HepG2 (cell line): ENCODE data around the gene PERP. TPM values are rescaled to one million over a fixed set of nuclear protein-coding genes. Genes with fewer than 3 reads are reported as not detected.

Source experiments
- ADNP ChIP-seq: sonication (generic); formaldehyde crosslinking; IDR thresholded peaks from 2 replicates; pipeline ENCODE4 v1.4.0; 2020; ENCODE audit warnings: missing genetic modification reagents
- ARID4A ChIP-seq: sonication (generic); formaldehyde crosslinking; IDR thresholded peaks from 2 replicates; pipeline ENCODE4 v1.5.0; 2020; ENCODE audit warnings: mild to moderate bottlenecking, missing genetic modification reagents, borderline replicate concordance
- CREB1 ChIP-seq, 2 experiments: fragments of 450-650 bp in 1 of 2; IDR thresholded peaks; 2 replicates each; pipeline ENCODE4 v1.6.1; 2016 to 2017; ENCODE audit warnings: control low read depth in 1 of 2, mild to moderate bottlenecking in 1 of 2, missing compliant biosample characterization in 1 of 2, missing genetic modification characterization in 1 of 2
- DPF2 ChIP-seq: sonication (generic); formaldehyde crosslinking; IDR thresholded peaks from 2 replicates; pipeline ENCODE4 v1.4.0; 2020; ENCODE audit warnings: mild to moderate bottlenecking, low read depth, missing genetic modification reagents, borderline replicate concordance
- HNF4G ChIP-seq, 2 experiments: sonication (generic) in 1 of 2; formaldehyde crosslinking in 1 of 2; IDR thresholded peaks; 2 replicates each; pipeline versions ENCODE4 v1.4.0 to v1.6.1; 2011 to 2020; ENCODE audit warnings: borderline replicate concordance in 2 of 2, low read depth in 2 of 2, mild to moderate bottlenecking in 2 of 2, low read length in 1 of 2, missing genetic modification reagents in 1 of 2, moderate library complexity in 1 of 2
- HNRNPK ChIP-seq: fragments of 200-400 bp; formaldehyde crosslinking; IDR thresholded peaks from 2 replicates; pipeline ENCODE4 v1.6.1; 2018; ENCODE audit warnings: low read length, low read depth, moderate library complexity, mild to moderate bottlenecking; ENCODE audit not compliant: poor library complexity, severe bottlenecking
- MED8 ChIP-seq: sonication (generic); formaldehyde crosslinking; IDR thresholded peaks from 2 replicates; pipeline ENCODE4 v1.8.1; 2023; ENCODE audit warnings: mild to moderate bottlenecking, missing genetic modification reagents; ENCODE audit not compliant: insufficient replicate concordance
- NFIB ChIP-seq: sonication (generic); formaldehyde crosslinking; IDR thresholded peaks from 2 replicates; pipeline ENCODE4 v1.9.0; 2021; ENCODE audit warnings: missing genetic modification reagents, mild to moderate bottlenecking, borderline replicate concordance
- PHB2 ChIP-seq: fragments of 450-650 bp; IDR thresholded peaks from 2 replicates; pipeline ENCODE4 v1.6.1; 2018; ENCODE audit not compliant: partially characterized antibody
- RFXAP ChIP-seq: sonication (generic); formaldehyde crosslinking; IDR thresholded peaks from 2 replicates; pipeline ENCODE4 v1.4.0; 2020; ENCODE audit warnings: missing genetic modification reagents, borderline replicate concordance
- SIX4 ChIP-seq: sonication (generic); formaldehyde crosslinking; IDR thresholded peaks from 2 replicates; pipeline ENCODE4 v1.4.0; 2020; ENCODE audit warnings: missing genetic modification reagents
- TAF15 ChIP-seq: fragments of 200-400 bp; formaldehyde crosslinking; IDR thresholded peaks from one replicate; pipeline ENCODE4 v1.6.1; 2018; ENCODE audit warnings: mild to moderate bottlenecking, low read depth, low read length; ENCODE audit not compliant: poor library complexity, severe bottlenecking
- TFAP4 ChIP-seq: sonication (generic); IDR thresholded peaks from 2 replicates; pipeline ENCODE4 v1.6.1; 2016; ENCODE audit warnings: low read depth, borderline replicate concordance
- ZBTB38 ChIP-seq: sonication (generic); formaldehyde crosslinking; IDR thresholded peaks from 2 replicates; pipeline ENCODE4 v1.5.1; 2020; ENCODE audit warnings: mild to moderate bottlenecking, missing genetic modification reagents
- ZFP36L2 ChIP-seq: sonication (generic); formaldehyde crosslinking; IDR thresholded peaks from 2 replicates; pipeline ENCODE4 v1.4.0; 2020; ENCODE audit warnings: missing genetic modification reagents
- ZNF329 ChIP-seq: sonication (generic); formaldehyde crosslinking; IDR thresholded peaks from 2 replicates; pipeline ENCODE4 v1.9.0; 2021; ENCODE audit warnings: low read depth, mild to moderate bottlenecking, missing genetic modification reagents
- ZNF367 ChIP-seq: sonication (generic); formaldehyde crosslinking; IDR thresholded peaks from 2 replicates; pipeline ENCODE4 v1.4.0; 2020; ENCODE audit warnings: missing genetic modification reagents, borderline replicate concordance
- ZNF513 ChIP-seq: sonication (generic); formaldehyde crosslinking; conservative IDR thresholded peaks from 2 replicates; pipeline ENCODE4 v1.5.0; 2020; ENCODE audit warnings: missing genetic modification reagents
- polyA plus RNA-seq, 8 experiments: library from polyadenylated mRNA; depleted of rRNA in 3 of 8; stranded (reverse) in 7 of 8; unstranded in 1 of 8; fragments of >200 nt; fragmentation: Illumina TruSeq in 4 of 8; extraction: Trizol in 4 of 8; gene quantifications; 2 replicates each; pipeline versions ENCODE4 v1.2.1 to v1.2.3, GENCODE V29; 2011 to 2016; ENCODE audit warnings: low read depth in 4 of 8, missing spikeins in 1 of 8, mixed read lengths in 1 of 8; ENCODE audit not compliant: insufficient read depth in 1 of 8
- total RNA-seq, 5 experiments: library from RNA; depleted of rRNA; stranded (reverse); fragments of >200 nt; fragmentation: Illumina TruSeq; extraction: Trizol; gene quantifications; 2 replicates each; pipeline ENCODE4 v1.2.3, GENCODE V29; 2016; ENCODE audit warnings: low read depth in 1 of 5
- TF ChIP-seq, protein P1 (sequence below): sonication (generic); formaldehyde crosslinking; IDR thresholded peaks from 2 replicates; pipeline ENCODE4 v1.5.0; 2020; ENCODE audit warnings: mild to moderate bottlenecking, low read depth, missing genetic modification reagents, borderline replicate concordance
- TF ChIP-seq, protein P2 (sequence below): sonication (generic); formaldehyde crosslinking; IDR thresholded peaks from 2 replicates; pipeline ENCODE4 v1.5.0; 2020; ENCODE audit warnings: missing genetic modification reagents

Gene PERP
- total and polyA plus RNA-seq, 2 of the 13 experiments (the other 11 are each of a cell fraction or from before 2014, with no cell fraction given): 26.0 to 53.0 TPM

- TF ChIP-seq ZNF513: no peak
- TF ChIP-seq RFXAP (CRISPR knock-in tag): no peak; the same call in 1 of the 2 replicates
- no peak; the same call in 1 of the 2 replicates for TF ChIP-seq SIX4 (CRISPR knock-in tag)
- TF ChIP-seq HNF4G (IDR thresholded peaks at IDR 0.05; ENCODE audit: borderline replicate concordance, low read depth, low read length): no peak
- TF ChIP-seq HNF4G (CRISPR knock-in tag; IDR thresholded peaks at IDR 0.05; ENCODE audit: borderline replicate concordance, low read depth): peak; percentile 13; the same call in 1 of the 2 replicates
- TF ChIP-seq HNRNPK: no peak
- no peak for TF ChIP-seq CREB1 (IDR thresholded peaks at IDR 0.05)
- no peak for TF ChIP-seq CREB1 (CRISPR knock-in tag; IDR thresholded peaks at IDR 0.05)
- no peak for TF ChIP-seq TFAP4
- TF ChIP-seq ZNF329: no peak
- peak; percentile 82; the same call in 1 of the 2 replicates for TF ChIP-seq ZBTB38 (CRISPR knock-in tag)
- TF ChIP-seq ZFP36L2 (CRISPR knock-in tag): no peak
- peak; percentile 40 for TF ChIP-seq MED8 (CRISPR knock-in tag)
- TF ChIP-seq TAF15: no peak
- no peak for TF ChIP-seq PHB2
- peak; percentile 91; the same call in 1 of the 2 replicates for TF ChIP-seq ARID4A (CRISPR knock-in tag)
- TF ChIP-seq, protein P1, sequence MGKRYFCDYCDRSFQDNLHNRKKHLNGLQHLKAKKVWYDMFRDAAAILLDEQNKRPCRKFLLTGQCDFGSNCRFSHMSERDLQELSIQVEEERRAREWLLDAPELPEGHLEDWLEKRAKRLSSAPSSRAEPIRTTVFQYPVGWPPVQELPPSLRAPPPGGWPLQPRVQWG (CRISPR knock-in tag): no peak
- peak; percentile 87; the same call in 1 of the 2 replicates for TF ChIP-seq ADNP (CRISPR knock-in tag)
- TF ChIP-seq DPF2 (CRISPR knock-in tag): no peak
- TF ChIP-seq NFIB (CRISPR knock-in tag): no peak
- TF ChIP-seq ZNF367 (CRISPR knock-in tag): no peak
- TF ChIP-seq, protein P2, sequence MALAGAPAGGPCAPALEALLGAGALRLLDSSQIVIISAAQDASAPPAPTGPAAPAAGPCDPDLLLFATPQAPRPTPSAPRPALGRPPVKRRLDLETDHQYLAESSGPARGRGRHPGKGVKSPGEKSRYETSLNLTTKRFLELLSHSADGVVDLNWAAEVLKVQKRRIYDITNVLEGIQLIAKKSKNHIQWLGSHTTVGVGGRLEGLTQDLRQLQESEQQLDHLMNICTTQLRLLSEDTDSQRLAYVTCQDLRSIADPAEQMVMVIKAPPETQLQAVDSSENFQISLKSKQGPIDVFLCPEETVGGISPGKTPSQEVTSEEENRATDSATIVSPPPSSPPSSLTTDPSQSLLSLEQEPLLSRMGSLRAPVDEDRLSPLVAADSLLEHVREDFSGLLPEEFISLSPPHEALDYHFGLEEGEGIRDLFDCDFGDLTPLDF (CRISPR knock-in tag): no peak
Observed at GRCh38 chr6:138107078-138107751, at the start of gene PERP (continued).
